Stomach (tissue), 19 donors: Measurements from ENCODE around the gene FARP2. TPM values are rescaled to one million over a fixed set of nuclear protein-coding genes. Genes with fewer than 3 reads are reported as not detected.

Experiments used
- DNase-seq, 2 donors: peaks; one replicate each; pipeline versions ENCODE4 v3.0.0 to v3.0.0-alpha.2; 2013 to 2019
- H3K27ac ChIP-seq, 5 donors: fragments of 200-600 bp in 4 of 5; sonication (generic) in 4 of 5; one replicate each; pipeline ENCODE4 v1.5.1; 2013 to 2019; ENCODE audit warnings: mild to moderate bottlenecking in 1 of 5, moderate library complexity in 1 of 5
- H3K27me3 ChIP-seq, 3 donors: fragments of 200-600 bp; sonication (generic); one replicate each; pipeline ENCODE4 v1.5.1; 2017 to 2019; ENCODE audit warnings: mixed run types in 1 of 3
- H3K36me3 ChIP-seq, 4 donors: fragments of 200-600 bp; sonication (generic); 1 replicate in 3 of 4; 2 replicates in 1 of 4; pipeline ENCODE4 v1.5.1; 2016 to 2019
- H3K4me1 ChIP-seq, 4 donors: fragments of 200-600 bp; sonication (generic); one replicate each; pipeline ENCODE4 v1.5.1; 2016 to 2019
- H3K4me3 ChIP-seq, 4 donors: fragments of 200-600 bp; sonication (generic) in 3 of 4; one replicate each; pipeline ENCODE4 v1.5.1; 2016 to 2019; ENCODE audit warnings: mild to moderate bottlenecking in 1 of 4
- H3K9me3 ChIP-seq, 4 donors: fragments of 200-600 bp; sonication (generic); one replicate each; pipeline ENCODE4 v1.5.1; 2016 to 2019
- EP300 ChIP-seq: sonication (generic); formaldehyde crosslinking; IDR thresholded peaks from one replicate; pipeline ENCODE4 v1.6.1; 2017; ENCODE audit warnings: antibody characterized with exemption
- POLR2A ChIP-seq, 4 donors: fragments of 450-650 bp; IDR thresholded peaks; one replicate each; pipeline ENCODE4 v1.6.1; 2016; ENCODE audit warnings: antibody characterized with exemption in 4 of 4, control low read depth in 2 of 4, mild to moderate bottlenecking in 1 of 4, moderate library complexity in 1 of 4
- POLR2AphosphoS5 ChIP-seq, 3 donors: sonication (generic); formaldehyde crosslinking; IDR thresholded peaks; one replicate each; pipeline ENCODE4 v1.6.1; 2016; ENCODE audit warnings: antibody characterized with exemption in 3 of 3
- WGBS, 5 donors: extraction: QIAGEN DNeasy Blood & Tissue Kit in 3 of 5; methylation state at CpG; one replicate each; pipeline versions ENCODE4 v1.1.5 to v1.1.7; 2013 to 2018; 5-methylcytosine and 5-hydroxymethylcytosine counted together
- intact Hi-C: fragments of 100-400 bp; cut with DNase I; formaldehyde crosslinking; loops from one replicate; pipeline ENCODE4 v1.15.1; 2023; ENCODE audit warnings: low total_unique reads
- long read RNA-seq, 10 donors: transcript quantifications; one replicate each; lab custom pipeline, GENCODE V29; 2026
- polyA plus RNA-seq, 3 donors: library from polyadenylated mRNA; stranded (reverse); fragments of 200-250 nt; gene quantifications; one replicate each; pipeline ENCODE4 v1.2.3, GENCODE V29; 2013
- total RNA-seq, 5 donors: library from RNA; depleted of rRNA; stranded (reverse); fragments of >200 nt; gene quantifications; one replicate each; pipeline versions ENCODE4 v1.1.0 to v1.2.3, GENCODE V29; 2014 to 2016
- TF ChIP-seq, protein P1 (sequence below), 7 experiments: fragments of 450-650 bp in 4 of 7; fragments of 200-600 bp in 3 of 7; sonication (generic) in 3 of 7; IDR thresholded peaks; one replicate each; pipeline ENCODE4 v1.5.1; 2016 to 2019; ENCODE audit warnings: antibody characterized with exemption in 7 of 7, control low read depth in 2 of 7, mild to moderate bottlenecking in 1 of 7
- donor health status: healthy with polysubstance abuse.
- donor health status: Bipolar disorder and iron deficiency.
- donor health status: healthy.

The FARP2 gene, protein sequence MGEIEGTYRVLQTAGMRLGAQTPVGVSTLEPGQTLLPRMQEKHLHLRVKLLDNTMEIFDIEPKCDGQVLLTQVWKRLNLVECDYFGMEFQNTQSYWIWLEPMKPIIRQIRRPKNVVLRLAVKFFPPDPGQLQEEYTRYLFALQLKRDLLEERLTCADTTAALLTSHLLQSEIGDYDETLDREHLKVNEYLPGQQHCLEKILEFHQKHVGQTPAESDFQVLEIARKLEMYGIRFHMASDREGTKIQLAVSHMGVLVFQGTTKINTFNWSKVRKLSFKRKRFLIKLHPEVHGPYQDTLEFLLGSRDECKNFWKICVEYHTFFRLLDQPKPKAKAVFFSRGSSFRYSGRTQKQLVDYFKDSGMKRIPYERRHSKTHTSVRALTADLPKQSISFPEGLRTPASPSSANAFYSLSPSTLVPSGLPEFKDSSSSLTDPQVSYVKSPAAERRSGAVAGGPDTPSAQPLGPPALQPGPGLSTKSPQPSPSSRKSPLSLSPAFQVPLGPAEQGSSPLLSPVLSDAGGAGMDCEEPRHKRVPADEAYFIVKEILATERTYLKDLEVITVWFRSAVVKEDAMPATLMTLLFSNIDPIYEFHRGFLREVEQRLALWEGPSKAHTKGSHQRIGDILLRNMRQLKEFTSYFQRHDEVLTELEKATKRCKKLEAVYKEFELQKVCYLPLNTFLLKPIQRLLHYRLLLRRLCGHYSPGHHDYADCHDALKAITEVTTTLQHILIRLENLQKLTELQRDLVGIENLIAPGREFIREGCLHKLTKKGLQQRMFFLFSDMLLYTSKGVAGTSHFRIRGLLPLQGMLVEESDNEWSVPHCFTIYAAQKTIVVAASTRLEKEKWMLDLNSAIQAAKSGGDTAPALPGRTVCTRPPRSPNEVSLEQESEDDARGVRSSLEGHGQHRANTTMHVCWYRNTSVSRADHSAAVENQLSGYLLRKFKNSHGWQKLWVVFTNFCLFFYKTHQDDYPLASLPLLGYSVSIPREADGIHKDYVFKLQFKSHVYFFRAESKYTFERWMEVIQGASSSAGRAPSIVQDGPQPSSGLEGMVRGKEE
- total RNA-seq (100 to 1,000 TPM in 3 of 5 donors, 10 to 100 TPM in 2; 54.2 to 260 (median 108) TPM), polyA plus RNA-seq (10 to 100 TPM; 15.8 to 35.6 (median 20.0) TPM)
- long read RNA-seq, donor 1 = 0 reads
- long read RNA-seq, donor 2, full-length matches to known transcripts = 5 of 5 reads
- long read RNA-seq, donor 2, partial matches to known transcripts = 0 of 5 reads
- long read RNA-seq, donor 2, other reads (novel, unspliced or antisense) = 0 of 5 reads
- long read RNA-seq, donor 3, partial matches to known transcripts = 7 of 7 reads
- long read RNA-seq, donor 3, other reads (novel, unspliced or antisense) = 0 of 7 reads
- long read RNA-seq, donor 4 = 0 reads
- long read RNA-seq, donor 5, partial matches to known transcripts = 5 of 6 reads
- long read RNA-seq, donor 5, other reads (novel, unspliced or antisense) = 0 of 6 reads
- long read RNA-seq, donor 6 = 0 reads
- long read RNA-seq, donor 7, full-length matches to known transcripts = 1 of 1 reads
- long read RNA-seq, donor 7, partial matches to known transcripts = 0 of 1 reads
- long read RNA-seq, donor 7, other reads (novel, unspliced or antisense) = 0 of 1 reads
- long read RNA-seq, donor 8 = 0 reads
- long read RNA-seq, donor 9, partial matches to known transcripts = 0 of 1 reads
- long read RNA-seq, donor 9, other reads (novel, unspliced or antisense) = 0 of 1 reads
- long read RNA-seq, donor 10 = 0 reads

DNA sequence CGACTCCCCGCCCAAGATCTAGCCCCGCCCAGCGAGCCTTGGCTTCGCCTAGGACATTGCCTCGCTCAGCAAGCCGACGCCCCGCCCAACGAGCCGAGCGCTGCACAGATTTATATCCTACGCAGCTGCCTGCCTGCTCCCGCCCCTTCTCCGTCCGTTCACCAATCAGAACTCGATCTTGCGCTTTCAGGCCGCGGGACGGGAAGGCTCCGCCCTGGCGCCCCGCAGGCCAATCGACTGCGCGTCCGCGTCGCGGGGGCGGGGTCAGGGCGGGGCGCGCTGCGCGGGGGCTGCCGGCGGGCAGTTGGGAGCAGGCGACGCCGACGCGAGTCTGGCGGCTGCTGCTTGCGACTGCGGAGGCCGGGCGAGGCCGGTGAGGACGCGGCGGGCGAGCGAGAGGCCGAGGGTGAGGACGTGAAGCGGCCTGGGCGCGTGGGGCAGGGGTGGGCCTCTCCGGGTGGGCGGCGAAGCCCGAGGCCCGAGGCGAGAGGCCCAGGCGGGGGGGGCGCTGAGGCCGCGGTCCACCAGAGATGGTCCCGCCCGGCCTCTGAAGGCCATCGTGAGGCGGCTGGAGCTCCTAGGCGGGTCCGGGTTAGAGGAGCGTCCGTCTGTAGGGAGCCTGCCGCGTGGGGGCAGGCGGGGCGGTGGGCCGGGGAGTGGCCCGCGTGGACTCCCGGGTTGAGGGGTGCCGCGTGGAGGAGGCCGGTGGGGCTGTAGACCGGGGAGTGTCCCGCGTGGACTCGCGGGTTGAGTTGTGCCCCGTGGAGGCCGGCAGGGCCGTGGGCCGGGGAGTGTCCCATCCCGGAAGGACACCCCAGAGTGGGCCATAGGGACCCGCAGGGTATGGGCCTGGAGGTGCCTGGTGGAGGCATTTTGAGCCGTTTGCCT is at the start of gene FARP2:
Gene FARP2, plus strand, starts transcription at position 303 of the 888 bp plus-strand sequence. CDS start 16,823 bp downstream, outside the sequence.
- peaks cover 28 to 70% (median 51%) of the 10 kb centered on the region in 4 donors for H3K4me1 ChIP-seq
- H3K4me3 ChIP-seq = peak within 1 kb of the TSS; percentile 70 to 87 (median 84)
- H3K36me3 ChIP-seq = peaks cover 24 to 35% (median 30%) of the 10 kb centered on the region in 4 donors
- no peak for TF ChIP-seq EP300
- peak; percentile 2 to 94 (median 88) for TF ChIP-seq POLR2AphosphoS5 (IDR thresholded peaks at IDR 0.05)
- no peaks in the 10 kb centered on the region for H3K9me3 ChIP-seq
- no peaks in the 10 kb centered on the region for H3K27me3 ChIP-seq
- intact Hi-C loops = no loop called here
- WGBS, 5 donors = 0 to 2% (median 0%) methylated on average over 40 to 101 of the region's 101 CpGs
- peak within 1 kb of the TSS; percentile 90 to 97 (median 96) for H3K27ac ChIP-seq
- DNase-seq = peak; percentile 100

- Histone ChIP-seq H3K27me3 (no peaks in the 10 kb centered on the region), H3K4me3 (no peak overlapping the region), H3K4me1 (peaks cover 25 to 92% (median 46%) of the 10 kb centered on the region in 4 donors), H3K9me3 (no peaks in the 10 kb centered on the region), H3K36me3 (peaks cover 0 to 4% (median 1%) of the 10 kb centered on the region in 4 donors), H3K27ac (no peak overlapping the region)
- 74 to 83% (median 77%) methylated on average over 6 of the region's 6 CpGs for WGBS, 5 donors
- no peak for TF ChIP-seq EP300
- no peak for TF ChIP-seq POLR2AphosphoS5 (IDR thresholded peaks at IDR 0.05)
- TF ChIP-seq, protein P1, sequence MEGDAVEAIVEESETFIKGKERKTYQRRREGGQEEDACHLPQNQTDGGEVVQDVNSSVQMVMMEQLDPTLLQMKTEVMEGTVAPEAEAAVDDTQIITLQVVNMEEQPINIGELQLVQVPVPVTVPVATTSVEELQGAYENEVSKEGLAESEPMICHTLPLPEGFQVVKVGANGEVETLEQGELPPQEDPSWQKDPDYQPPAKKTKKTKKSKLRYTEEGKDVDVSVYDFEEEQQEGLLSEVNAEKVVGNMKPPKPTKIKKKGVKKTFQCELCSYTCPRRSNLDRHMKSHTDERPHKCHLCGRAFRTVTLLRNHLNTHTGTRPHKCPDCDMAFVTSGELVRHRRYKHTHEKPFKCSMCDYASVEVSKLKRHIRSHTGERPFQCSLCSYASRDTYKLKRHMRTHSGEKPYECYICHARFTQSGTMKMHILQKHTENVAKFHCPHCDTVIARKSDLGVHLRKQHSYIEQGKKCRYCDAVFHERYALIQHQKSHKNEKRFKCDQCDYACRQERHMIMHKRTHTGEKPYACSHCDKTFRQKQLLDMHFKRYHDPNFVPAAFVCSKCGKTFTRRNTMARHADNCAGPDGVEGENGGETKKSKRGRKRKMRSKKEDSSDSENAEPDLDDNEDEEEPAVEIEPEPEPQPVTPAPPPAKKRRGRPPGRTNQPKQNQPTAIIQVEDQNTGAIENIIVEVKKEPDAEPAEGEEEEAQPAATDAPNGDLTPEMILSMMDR (IDR thresholded peaks at IDR 0.05) = no peak
- TF ChIP-seq POLR2A (IDR thresholded peaks at IDR 0.05) = no peak
- DNase-seq = no peak
- intact Hi-C loops = no loop called here
Measured at GRCh38 chr2:241307055-241307454, 49.0 kb upstream of the FARP2 start.

DNA sequence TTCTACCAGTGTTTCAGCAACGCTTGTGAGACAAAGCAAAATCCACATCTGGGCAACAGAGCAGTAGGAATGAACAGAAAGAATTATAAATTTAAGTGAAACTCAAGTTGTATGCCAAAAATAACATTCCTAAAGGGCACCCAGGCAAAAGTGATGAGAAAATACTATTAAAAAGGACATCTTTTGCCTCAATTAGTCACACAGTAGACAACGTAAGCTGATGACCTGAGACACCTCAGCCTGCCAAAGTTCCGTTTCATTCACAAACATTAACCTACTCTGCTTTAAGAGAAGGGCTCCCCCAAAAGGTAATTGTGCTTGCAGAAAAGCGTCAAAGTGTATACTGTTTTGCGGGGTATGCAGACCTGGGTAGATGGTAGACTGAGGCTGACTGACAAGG is 47.8 kb upstream of the FARP2 start:
- H3K36me3 ChIP-seq = peaks cover 0 to 4% (median 1%) of the 10 kb centered on the region in 4 donors
- H3K27ac ChIP-seq = peak overlapping the region in 1 of 5 donors; percentile 50
- intact Hi-C loops = no loop called here
- no peaks in the 10 kb centered on the region for H3K9me3 ChIP-seq
- H3K4me3 ChIP-seq = no peak overlapping the region
- 65 to 73% (median 73%) methylated on average over 5 of the region's 5 CpGs for WGBS, 5 donors
- H3K27me3 ChIP-seq = no peaks in the 10 kb centered on the region
- H3K4me1 ChIP-seq = peaks cover 20 to 92% (median 45%) of the 10 kb centered on the region in 4 donors
- no peak for DNase-seq
- no peak for TF ChIP-seq EP300
- TF ChIP-seq POLR2A (IDR thresholded peaks at IDR 0.05) = no peak
- no peak for TF ChIP-seq POLR2AphosphoS5 (IDR thresholded peaks at IDR 0.05)
- TF ChIP-seq, protein P1 (IDR thresholded peaks at IDR 0.05) = no peak
